ENCODE data around the gene UNC5CL.

Gene UNC5CL

DNA sequence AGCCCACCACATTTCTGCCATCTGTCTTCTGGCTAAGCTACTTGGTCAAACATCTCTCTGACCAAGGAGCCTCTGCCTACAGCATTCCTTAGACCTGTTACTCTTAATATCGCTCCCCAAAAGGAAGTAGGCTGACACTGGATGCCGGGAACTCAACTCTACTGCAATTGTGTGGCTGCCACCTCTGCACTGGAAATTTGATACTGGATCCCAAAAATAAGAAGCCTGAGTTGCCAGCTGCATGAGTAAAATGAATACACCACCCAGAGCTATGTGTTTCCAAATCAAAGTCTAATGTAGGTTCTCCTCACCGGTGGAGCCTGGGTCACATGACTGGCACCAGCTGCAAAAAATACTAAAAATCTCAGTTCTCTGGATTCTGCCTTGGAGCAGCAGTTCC lies 36.9 kb downstream of the UNC5CL start:
- DNase-seq (ENCODE audit: low read depth), result no peak

DNA sequence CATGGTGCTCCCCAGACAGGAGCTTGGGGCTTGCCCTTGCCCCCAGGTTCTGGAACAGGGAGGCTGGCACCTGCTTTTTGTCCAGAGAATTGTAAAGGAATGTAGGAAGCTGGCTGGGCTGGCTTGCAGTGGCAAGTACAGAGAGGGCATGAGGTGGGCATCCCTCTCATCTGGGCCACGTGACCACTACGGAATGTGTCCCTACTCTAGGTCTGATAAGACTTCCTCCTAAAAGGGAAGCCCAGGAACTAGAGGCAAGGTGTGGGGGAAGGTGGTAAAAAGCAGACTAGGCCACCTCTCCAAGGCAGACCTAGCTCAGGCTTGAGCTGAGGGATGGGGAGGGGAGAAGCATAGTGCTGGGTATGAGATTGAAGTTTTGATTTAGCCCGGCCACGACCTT lies 38.8 kb downstream of the UNC5CL start:
- DNase-seq (ENCODE audit: low read depth), result no peak

DNA sequence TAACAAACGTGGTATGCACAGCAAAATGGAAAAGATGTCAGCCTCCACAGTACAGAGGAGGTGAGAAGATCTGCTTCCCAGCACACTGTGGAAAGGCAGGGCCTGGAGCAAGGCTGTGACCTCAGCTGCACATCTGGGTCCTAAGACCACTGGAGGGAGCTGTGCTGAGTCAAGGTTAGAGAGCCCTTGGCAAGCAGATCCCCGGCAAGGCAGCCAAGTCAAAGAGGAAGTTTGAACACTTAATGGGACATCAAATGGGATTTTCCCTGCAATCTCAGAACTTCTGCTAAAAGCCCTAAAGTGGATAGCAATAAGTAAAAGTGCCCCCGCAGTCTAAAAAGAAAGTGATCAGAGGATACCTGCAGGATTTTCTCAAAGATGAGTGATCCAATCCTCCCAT lies 39.5 kb downstream of the UNC5CL start:
- no peak for DNase-seq (ENCODE audit: low read depth)

DNA sequence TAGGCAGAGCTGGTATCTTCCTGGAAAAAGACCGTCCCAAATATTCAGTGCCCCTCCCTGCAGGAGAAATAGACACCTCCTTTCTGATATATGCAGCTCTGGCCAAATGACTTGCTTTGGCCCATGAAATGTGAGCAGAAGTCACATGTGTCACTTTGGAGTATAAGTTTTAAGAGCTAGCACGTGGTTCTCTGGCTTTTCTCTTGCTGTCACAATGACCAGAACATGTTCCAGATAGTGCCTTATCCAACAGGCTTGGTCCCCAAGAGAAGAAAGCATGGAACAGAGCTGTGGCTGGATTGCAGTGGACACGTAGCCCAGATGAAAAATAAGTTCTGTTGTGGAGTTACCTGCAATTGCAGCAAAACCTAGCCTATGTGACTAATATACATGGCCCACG lies 40.4 kb downstream of the UNC5CL start:
- DNase-seq (ENCODE audit: low read depth), result no peak

DNA sequence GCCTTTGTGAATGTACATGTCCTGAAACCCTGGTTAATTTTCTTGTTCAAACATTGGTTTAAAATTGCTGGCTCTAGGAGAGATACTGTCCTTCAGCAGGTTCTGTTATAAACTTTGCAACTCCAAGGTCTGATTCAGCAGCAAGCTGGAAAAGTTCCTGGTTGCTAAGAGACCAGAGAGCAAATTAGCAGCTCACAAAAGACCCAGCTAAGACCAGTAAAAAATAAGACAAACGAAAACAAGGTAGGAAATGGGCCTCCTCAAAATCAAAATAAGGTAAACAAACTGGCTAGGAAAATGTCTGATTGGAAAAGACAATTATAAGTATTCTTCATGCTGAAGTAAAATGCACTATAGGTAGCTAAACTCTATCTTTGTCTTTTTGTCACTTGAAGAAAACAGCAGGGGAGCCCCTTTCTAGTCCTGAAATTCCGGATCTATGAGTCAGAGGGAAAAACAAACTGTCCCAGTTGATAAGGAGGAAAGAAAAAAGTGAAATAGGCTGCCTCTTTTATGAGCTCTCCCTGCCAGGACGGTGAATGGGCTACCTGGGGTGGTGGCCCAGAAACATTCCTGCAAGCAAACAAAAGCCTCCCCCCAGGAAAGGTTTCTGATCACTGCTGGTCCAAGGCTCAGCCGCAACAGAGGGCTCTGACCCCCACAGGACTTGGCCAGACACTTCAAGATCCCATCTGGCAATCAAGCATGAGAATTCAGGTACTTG lies 41.6 kb downstream of the UNC5CL start:
- no peak for DNase-seq (ENCODE audit: low read depth)

DNA sequence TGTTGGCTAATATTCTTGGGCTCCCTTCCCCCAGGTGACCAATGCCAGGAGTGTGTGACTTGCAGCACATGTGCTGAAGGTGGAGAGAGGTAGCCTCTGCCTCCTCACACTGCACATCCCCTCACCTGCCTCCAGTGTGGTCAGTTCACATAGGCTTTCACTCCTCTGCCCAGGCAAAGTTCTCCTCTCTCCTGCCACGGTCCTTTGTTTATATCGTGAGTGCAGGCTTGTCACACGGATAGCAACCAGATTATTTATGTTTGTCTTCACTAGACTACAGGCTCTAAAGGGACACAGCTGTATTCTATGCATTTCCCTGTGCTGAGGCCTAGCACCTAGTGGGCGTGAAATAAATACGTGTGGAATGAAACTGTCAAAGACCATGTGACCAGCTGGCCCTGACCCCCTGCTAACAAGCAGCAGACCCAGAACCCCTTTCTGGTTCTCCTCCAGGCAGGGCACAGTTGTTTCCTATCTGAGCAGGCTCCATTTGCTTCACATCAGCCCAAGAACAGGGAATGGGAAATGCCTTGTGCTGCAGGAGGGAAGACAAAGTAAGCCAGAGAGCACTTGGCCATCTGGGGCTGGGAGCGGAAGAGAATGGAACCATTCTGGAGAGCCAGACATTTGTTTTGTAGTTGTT lies 42.3 kb downstream of the UNC5CL start:
- no peak for DNase-seq (ENCODE audit: low read depth)

DNA sequence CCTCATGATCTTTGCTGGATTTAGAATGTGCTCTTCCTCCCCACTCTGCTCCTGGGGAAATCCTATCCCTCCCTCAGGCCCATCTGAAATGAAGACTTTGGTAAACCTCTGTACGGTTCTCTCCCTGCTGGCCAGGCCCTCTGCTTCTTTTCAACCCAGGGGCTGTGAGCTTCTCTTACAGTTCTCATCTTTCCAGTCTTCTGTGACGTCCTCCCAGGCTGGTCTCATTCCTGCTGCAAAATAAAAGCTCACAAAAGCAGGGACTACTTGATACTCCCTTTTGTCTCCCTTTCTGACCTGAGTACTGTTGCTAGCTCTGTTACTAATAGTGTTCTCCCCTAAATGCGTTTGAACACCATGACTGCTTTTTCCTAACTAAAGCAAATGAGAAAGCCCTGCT lies 46.3 kb downstream of the UNC5CL start:
- DNase-seq (ENCODE audit: low read depth), result no peak

DNA sequence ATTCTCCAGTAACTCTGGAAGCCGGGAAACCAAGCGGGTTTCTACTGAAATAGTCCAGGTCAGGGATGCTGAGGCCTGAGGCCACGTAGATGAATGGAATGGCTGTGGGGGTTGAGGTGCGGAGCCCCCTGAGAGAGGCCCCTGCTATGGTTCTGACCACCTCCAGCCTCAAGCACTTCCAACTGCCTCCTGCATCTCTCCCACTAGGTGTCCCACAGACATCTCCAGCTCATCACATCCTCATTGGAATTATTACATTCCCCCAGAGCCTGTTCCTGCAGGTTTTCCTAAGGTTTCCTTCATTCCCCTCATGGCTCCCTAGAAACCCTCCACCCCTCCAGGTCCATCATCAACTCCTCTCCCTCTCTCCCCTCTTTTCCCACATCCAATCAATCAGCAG lies 48.7 kb downstream of the UNC5CL start:
- DNase-seq (ENCODE audit: low read depth), result no peak

DNA sequence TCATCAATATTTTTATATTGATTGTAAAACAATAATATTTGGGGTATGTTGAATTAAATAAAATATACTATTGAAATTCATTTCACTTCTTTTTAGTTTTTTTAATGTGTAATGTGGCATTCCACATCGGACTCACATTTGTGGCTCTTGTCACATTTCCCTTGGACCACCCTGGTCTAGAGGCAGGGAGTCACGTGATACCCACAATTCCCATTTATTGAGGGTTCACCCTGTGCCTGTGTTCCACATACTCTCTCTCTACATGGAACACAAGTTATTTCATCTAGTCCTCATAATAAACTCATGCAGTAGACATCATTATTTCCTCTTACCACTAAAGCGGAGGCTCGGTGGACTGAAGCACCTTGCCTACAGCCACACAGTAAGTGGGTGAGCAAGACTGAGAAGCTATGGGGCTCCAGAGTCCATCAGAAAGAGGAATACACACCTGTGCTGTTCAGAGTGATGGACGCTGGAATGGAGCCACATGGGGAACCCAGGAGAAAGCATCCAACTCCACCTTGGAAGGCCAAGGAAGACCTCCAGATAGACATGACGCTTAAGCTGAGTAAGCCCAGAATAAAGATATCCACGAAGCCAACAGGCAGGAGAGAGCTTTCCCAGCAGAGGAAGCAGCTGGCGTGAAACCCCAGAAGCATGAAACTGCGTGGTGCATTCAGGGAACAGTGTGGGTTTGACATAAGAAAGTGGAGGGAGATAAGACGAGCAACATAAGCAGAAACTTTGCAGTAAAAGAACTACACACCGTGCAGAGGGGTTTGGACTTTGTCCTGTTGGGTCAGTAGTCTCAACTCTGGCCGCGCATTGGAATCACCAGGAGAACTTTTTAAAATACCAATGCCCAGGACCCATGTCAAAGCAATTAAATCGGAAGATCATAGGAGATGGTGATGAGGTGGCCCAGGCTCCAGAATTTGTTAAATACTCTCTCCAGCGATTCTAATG lies 49.5 kb downstream of the UNC5CL start:
- no peak for DNase-seq (ENCODE audit: low read depth)

DNA sequence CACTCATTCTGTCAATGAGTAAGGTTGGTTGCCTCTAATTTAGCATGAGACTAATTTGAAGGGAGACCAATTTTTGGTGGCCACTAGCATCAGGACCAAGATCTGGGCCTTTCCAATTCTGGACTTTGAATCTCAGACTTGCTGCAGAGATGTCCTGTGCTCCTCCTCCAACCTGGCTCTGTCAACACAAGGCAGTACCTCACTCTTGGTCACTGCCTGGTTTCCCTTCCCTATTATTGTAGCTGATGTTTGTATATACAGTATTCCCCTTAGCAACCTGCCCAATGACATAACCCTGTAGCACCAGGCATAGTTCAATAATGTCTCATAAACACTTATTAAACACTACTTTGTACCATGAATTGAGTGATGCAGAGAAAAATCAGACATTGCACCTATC lies 50.4 kb downstream of the UNC5CL start:
- DNase-seq (ENCODE audit: low read depth), result no peak

DNA sequence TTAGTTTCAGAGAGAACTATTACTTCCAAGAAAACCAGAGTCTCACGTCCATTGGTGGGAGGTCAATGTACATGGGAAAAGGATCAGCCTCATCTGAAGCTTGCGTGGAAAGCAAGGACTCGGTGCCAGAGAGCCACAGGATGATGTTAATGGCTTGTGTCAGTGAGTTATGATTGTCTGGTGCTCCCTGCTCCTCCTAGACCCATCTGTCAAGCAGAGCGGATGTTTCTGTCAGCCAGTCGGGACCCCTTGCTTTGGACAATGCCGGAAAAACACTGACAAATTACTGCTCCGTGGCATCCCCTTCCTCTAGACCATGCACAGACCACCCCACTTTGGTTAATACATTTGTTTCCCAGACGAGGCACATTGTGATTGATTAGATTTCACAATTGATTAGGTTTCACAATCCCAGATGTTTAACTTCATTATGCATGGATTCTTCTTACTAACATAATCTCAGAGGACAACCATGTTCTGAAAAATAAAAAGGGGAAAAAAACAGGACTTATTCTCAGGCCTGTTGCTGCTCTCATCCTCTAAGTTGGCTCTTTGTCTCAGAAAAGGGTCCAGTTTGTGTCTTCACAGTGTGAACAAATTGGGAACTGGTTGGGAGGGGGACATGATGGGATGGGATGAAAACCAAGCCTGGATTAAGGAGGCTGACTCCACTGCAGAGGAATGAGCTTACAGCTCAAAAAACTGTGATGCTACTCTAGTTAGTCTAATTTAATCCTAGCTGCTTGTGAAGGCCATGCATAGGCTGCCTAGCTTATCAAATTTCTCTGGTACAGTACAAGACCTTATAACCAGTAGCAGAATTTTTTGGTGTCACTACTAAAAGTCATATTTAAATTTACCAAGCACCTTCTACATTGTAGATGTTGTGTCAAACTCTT lies 51.9 kb downstream of the UNC5CL start:
- no peak for DNase-seq (ENCODE audit: low read depth)

DNA sequence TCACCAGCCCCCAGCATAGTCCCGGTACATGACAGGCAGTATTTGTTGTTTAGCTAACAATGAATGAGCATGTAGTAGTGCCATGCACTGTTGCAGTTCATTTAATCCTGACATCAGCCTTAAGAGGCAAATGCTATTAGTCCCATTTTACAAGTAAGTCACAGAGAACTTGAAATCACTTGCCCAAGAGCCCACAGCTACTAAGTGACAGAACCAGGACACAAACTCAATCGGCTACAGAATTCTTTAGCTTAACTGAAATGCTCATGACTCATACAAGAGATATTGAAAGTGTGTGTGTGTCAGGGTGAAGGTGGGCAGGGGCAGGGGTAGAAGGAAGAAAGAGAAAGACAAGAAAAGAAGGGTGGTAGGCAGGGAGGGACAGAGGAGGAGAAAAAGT lies 52.7 kb downstream of the UNC5CL start:
- DNase-seq (ENCODE audit: low read depth), result no peak

DNA sequence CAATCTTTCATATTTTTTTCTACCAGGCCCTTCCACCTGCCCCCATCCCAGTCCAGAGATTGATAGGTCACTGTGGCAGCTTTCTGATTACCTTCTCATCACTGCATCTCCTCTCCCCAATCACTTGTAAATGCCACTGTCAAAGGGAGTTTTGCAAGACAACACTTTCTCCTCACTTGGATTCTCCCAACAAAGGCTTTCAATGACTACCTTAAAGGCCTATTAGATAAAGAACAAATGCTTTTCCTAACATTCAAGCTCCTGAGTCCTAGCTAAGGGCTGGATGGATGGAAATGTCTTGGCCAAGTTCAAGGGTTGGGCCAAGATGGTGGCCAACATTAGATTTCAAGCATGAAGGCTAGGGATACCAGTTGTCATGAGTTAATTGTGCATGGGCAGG lies 55.3 kb downstream of the UNC5CL start:
- DNase-seq (ENCODE audit: low read depth), result no peak

DNA sequence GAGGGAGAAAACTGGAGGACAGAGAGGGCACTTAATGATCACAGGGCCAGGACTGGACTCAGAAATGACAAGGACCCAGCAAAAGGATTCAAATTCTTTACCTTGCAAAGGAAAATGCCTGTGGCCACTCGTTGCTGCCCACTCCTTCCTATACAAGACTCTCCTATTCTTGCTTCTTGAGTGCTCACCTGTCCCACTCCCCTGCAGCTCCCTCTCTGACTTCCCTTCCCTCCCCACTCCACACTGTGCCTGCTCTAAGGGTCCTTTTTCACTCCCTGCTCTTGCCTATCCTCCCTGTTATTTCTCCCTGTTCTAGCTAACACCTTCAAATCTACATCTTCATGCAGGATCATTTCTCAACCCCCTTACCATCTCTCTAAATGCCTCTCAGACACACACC lies 56.1 kb downstream of the UNC5CL start:
- DNase-seq (ENCODE audit: low read depth), result no peak

DNA sequence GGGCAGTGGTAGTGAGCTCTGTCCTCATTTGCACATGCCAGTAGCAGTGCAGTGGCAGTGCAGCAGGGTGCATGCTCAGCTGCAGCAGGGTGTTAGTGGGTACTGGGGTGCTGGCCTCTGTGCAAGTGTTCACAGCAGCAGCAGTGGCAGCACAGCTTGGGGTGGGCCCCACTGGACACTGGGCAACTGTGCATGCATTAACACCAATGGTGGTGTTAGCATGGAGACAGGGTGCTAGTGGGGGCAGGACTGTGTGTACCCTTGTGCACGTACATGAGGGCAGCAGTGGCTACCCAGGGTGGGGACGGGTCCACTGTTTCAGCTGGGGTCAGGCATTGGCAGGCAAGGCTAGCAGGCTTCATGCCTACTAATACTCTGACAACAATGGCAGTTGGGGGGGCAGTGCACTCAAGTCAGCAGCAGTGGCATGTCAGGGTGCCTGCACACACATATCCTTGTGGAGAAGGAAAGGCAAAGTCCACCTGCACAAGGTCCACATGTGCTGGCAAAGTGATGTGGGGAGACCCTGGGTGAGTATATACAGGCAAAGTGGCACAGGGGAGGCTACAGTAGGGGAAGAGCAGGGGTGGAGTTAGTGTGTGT lies 60.2 kb downstream of the UNC5CL start:
- no peak for DNase-seq (ENCODE audit: low read depth)

DNA sequence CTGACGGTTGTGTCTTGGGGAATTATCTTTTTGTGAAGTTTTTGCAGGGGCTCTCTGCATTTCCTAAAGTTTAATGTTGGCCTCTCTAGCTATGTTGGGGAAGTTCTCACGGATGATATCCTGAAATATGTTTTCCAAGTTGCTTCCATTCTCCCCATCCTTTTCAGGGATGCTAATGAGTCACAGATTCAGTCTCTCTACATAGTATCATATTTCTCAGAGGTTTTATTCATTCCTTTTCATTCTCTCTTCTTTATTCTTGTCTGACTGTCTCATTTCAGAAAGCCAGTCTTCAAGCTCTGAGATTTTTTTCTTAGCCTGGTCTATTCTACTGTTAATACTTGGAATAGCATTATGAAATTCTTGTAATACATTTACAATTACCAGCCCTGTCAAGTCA lies 61.3 kb downstream of the UNC5CL start:
- DNase-seq (ENCODE audit: low read depth), result no peak

DNA sequence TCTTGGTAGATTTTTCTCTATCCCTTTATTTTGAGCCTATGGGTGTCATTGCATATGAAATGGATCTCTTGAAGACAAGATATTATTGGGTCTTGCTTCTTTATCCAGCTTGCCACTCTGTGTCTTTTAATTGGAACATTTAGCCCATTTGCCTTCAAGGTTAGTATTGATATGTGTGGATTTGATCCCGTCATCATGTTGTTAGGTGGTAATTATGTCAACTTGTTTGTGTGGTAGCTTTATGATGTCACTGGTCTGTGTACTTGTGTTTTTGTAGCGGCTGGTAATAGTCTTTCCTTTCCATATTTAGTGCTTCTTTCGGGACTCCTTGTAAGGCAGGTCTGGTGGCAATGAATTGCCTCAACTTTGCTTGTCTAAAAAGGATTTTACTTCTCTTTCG lies 61.9 kb downstream of the UNC5CL start:
- DNase-seq (ENCODE audit: low read depth), result no peak
